GM15510 (cell line): Measurements from ENCODE around the gene ADRB1.

Experiments
- POLR2A ChIP-seq: IDR thresholded peaks from 3 replicates; pipeline ENCODE4 v1.6.1; 2011; ENCODE audit warnings: borderline replicate concordance; ENCODE audit not compliant: insufficient read length; ENCODE audit errors: extremely low read depth

The ADRB1 gene

DNA sequence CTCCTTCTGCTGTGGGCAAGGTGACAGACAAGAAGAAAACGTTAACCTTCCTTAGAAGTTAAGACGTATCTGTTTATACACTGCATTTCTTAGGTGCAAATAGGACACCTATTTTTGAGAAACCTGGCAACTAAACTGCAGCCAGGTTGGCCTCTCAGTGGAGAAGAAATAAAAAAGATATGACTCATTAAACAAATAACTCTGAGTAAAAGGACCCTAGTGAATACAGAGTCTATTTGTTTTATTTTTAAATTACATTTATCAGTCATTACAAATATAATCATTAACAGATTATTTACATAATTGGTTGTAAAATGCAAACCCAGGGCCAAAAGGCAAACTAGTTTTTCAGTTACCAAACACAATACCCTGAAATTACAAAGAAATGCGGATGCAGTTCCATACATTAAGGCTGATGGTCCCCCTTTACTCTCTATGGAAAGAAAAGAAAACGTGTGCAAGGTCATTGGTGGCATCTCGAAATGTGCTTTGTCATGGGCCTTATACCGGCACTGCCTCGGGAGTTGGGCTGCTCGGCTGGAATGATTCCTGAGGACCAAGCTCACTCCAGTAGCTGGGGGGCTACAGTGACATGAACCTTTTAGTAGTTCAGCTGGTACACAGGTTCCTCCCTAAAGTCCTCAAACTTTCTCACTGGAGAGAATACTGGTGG, 38.4 kb downstream of the ADRB1 start:
- no peak for TF ChIP-seq POLR2A

DNA sequence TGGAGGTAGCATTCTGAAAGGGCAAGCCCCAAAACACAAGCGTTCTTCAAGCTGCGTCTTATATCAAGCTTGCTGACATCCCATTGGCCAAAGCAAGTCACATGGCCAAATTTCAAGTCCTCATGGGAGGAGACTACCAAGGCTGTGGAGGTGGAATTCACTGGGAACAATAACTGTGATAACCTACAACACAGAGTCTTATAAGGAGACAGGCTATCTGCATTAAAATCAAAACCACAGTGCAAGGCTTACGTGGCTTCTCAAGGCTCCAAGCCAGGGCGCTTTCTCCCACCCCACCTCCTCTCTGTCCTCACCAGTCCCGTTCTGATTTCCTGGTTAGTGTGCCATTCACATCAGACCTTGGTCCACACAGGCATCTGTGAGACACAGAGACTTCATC, 39.4 kb downstream of the ADRB1 start:
- TF ChIP-seq POLR2A: no peak

DNA sequence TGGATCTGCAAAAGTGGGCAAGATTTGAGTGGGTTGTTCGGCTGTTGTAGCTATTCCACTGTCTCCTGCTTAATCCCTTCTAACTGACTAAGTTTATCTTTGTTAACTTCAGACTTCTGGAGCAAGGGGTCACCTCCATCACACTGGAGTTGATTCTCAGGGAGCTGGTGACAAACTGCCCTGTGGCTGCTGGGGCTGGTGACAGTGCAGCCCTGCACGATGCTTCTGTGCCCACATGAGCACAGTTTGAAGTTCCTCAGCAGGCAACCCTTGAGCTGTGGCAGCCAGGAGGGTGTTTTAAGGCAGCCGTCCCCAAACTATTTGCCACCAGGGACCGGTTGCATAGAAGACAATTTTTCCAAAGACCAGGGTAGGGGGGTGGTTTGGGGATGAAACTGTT, 40.5 kb downstream of the ADRB1 start:
- no peak for TF ChIP-seq POLR2A

DNA sequence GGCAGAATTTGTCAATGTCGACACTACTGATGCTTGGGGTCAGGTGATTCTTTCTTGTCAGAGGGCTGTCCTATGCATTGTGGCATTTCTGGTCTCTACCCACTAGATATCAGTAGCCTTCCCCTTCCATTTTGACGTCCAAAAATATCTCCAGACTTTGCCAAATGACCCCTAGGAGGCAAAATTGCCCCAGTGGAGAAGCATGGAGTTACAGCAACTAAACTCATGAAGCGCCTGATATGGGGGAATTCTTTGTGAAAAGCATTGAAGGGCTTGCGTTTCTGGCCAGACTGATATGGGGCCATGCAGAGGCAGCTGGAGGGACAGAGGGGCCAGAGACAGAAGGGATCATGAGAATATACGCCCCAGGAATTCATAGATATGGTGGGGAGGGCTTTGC, 43.6 kb downstream of the ADRB1 start:
- TF ChIP-seq POLR2A: no peak

DNA sequence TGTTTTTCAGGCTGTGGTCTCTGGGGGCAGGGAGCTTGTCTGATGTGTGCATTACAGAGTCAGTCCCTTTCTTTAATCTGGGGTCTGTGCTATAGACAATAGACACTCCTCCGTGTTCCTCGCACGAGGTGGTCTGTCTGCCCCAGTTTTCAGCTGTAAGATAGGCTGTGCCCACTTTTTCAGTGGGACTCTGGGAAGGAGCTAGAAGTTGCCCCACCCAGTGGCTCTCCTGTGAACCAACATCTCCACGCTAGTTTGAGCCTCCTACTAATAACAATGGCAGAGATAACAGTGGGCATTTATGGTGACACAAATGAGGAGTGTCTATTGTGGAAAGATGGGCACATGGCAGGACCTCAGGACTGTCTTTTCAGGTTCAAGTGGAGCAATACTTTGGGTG, 44.0 kb downstream of the ADRB1 start:
- no peak for TF ChIP-seq POLR2A

DNA sequence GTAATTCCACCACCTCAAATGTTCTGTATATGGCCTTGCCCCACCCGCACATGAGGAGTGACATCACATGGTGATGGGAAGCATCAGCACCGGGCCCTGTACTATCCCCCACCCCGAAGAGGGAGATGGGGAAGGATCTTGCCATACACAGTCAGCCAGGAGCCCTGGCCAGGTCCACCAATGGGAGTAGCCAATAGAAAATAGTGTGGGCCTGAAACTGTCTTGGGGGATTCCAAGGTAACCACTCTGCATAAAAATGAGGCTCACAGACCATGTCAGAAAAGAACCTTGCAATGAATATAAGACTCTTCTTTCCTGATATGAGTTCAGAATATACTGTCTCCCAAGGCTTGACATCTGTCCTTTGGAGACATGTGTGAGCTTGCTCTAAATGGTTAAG, 51.1 kb downstream of the ADRB1 start:
- no peak for TF ChIP-seq POLR2A

DNA sequence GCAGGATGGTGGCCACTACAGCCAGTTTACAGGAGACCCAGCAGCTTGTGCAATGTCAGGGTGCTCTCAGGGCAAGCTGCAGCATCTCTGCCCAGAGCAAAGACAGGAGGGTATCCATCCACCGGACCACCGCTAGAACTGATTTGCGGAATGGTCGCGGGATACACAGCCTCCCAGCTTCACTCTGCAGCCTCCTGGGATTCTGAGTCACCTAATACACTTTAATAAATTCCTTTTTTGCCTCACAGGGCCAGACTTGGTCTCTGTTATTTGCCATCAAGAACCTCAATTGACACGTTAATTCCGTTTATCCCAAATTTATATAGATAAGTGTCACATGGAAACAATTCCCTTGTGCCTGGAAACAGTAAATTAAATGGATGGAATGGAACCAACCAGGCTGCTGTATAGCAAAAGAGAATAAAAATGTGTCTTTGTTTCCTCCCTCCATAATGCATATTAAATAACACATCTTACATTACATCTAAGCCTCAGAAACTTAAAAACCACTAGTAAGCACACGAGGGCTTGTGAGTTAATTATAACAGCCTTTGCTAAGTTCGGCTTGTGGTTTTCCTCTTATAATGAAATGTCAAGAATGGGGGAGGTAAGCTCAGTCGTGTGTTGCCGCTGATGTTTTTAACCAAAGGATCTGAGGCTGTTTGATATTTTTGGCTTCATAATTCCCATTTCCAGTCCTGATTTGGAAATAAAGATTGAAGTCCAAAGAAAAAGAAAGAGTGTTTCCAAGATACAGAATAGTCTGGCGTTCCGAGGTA, 52.1 kb downstream of the ADRB1 start:
- TF ChIP-seq POLR2A: no peak
